ENCODE data around the gene UBE2O.

Gene UBE2O

DNA sequence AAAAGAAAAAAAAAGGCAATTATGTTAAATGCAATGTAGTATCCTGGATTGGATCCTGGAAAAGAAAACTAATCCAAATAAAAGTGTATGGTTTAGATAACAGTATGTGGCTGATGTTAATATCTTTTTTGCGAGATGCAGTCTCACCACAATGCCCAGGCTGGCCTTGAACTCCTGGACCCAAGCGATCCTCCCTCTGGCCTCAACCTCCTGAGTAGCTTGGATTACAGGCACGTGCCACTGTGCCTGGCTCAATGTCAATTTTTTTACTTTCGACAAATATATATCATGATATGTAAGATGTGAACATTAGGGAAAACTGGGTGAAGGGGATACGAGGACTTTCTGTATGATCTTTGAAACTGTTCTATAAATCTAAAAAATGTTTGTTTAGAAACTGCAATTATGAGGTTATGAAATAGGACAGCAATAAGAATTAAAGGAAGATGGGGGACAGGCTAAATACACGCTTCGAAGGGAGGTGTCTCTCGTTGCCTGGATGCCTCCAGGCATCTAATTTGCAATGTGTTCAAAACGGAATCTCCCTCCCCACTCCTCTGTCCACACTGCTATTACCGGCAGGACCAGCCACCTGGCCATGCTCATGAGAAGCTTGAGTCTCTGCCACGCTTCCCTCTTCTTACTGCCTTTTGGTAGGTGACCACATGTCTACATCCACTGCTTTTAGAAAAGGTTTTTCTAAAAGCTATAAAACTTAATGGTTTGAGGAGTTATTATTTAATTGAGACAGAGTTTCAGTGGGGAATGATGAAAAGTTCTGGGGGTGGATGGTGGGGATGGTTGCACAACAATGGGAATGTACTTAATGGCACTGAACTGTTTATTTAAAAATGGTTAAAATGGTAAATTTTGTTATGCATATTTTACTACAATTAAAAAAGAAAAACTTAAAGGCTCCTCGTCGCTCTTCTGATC, 15.2 kb downstream of the UBE2O start:
- no peak for DNase-seq

DNA sequence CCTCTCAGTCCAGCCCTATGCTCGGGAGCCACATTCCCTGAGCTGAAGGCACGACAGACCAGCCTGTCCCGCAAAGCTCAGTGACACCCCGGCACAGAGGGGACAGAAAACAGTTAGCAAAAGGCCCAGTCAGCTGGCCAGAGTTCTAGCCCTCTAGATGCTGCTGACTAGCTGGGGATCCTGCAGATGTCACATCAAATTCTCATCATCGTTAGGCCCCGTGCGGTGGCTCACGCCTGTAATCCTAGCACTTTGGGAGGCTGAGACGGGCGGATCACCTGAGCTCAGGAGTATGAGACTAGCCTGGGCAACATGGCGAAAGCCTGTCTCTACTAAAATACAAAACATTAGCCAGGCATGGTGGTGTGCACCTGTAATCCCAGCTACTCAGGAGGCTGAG, 17.2 kb downstream of the UBE2O start:
- DNase-seq, result no peak

DNA sequence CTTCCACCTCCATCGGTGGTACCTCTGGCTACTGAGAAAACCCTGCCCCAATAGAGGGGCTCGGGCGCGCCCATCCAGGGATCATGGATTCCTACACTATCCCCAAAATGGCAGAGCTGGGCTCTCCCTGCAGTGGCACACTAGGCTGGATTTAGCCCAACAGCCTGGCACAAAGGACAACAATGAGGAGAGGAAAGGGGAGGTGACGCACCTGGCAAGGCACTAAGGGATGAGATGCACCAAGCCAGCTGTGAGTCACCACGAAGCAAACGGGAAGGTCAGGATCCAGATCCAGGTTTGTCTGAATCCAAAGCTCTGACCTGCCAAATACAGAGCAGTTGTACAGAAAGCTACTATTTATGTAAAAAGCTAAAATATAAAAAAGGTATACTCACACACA, 18.1 kb downstream of the UBE2O start:
- DNase-seq, result no peak

DNA sequence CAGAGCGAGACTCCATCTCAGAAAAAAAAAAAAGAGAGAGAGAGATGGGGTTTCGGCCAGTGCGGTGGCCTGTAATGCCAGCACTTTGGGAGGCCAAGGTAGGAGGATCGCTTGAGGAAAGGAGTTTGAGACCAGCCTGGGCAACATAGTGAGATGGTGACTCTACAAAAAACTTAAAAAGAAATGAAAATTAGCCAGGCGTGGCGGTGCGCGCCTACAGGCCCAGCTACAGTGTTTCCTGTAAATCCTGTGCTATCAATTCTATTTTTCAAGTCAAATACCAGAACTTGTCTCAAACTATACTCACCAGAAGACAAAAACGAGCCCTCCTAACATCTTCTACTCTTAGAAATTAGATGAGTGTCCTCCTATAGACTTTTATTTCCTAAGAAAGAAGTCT, 19.3 kb downstream of the UBE2O start:
- no peak for DNase-seq

DNA sequence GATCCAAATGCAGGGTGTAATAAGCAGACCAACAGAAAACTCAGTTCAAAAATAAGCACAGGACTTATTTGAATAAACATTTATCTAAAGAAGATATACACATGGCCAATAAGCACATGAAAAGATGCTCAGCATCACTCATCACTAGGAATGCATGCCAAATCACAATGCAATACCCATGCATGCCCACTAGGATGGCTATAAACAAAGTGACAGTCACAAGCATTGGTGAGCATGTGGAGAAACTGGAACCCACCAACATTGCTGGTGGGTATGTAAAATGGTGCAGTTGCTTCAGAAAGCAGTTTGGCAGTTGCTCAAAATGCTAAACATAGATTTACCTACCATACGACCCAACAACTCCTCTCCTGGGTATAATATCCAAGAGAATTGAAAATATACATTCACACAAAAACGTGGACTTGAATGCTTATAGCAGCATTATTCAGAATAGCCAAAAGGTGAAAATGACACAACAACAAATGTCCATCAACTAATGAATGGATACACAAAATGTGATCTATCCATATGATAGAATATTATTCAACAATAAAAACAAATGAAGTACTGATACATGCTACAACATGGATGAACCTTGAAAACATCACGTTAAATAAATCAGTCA, 20.1 kb downstream of the UBE2O start:
- DNase-seq, result no peak

DNA sequence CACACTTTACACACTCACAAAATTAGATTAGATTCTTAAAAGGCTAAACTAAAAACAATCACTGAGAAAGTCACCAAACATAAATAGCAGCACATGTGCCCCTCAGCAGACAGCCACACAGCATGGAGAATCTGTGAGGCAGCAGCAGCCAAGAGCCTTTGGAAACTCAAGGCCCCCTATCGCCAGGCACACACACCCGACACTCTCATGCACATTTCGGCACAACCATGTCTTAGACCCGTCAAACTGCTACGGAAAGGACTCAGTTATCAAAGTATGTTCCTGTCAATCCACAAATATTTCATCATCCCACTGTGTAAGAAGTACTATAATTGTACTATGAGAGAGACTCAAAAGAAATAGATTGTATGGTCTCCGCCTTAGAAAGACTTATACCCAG, 20.9 kb downstream of the UBE2O start:
- DNase-seq, result no peak

DNA sequence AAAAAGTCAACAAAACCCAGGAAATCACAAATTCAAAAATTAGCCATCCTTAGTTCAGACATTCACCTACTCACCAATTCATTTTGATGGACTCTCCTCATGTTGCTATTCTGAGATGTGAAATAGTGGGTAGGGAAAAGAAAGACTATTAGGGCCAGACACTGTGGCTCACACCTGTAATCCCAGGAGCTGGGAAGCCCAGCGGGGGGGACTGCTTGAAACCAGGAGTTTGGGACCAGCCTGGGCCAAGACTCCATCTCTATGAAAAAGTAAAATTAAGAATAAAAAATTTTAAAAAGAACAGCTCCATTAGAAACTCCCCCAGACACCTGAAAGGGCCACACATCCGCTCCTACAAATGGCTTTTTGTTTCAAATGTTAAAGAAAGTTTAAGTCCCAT, 21.4 kb downstream of the UBE2O start:
- DNase-seq, result no peak

DNA sequence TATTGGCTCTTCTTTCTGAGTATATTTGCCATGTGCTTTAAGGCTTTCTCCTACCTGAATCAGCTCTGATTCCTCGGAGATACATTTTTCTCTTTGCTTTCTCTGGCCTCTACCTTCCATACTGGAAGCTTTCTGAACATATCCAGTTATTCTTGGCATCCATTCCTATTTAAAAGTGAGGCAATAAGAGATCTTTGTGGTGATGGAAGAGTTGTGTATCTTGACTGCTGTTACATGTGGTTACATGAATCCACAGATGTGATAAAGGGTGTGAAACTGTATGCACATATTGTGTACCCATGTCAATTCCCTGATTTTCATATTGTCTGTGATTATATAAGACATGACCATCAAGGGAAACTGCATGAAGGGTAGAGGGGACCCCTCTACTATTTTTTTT, 24.4 kb downstream of the UBE2O start:
- no peak for DNase-seq

DNA sequence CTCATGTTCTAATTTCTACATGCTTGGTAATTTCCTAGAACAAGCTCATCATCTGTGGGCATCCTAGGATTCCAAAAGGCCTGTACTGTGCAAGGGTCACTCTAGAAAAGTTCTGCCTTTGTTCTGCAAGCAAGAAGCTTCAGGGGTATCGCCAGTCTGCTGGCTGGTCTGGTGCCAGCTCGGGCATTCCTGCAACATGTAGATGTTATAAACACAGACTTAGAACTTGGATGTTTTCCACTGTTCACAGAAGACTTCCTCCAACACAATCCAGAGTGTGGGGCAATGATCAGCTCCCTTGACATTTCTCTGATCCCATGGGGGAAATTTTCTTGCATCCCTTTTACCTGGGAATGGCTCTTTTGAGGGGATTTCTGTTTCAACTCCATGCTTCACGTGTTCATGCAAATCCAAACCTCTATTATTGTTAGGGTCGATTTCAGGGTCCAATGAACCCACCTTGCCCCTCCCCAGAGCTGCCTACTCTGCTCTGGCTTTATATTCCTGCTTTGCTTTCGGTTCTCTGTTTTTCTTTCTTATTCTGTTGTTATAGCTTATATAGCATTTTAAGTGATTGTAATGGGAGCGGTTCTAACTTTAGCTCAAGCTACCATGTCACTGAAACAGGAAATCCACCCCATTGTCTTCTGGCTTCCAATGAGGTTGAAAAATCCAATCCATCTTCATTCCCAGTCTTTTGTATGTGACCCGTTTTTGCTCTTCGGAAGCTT, 25.3 kb downstream of the UBE2O start:
- DNase-seq, result no peak

DNA sequence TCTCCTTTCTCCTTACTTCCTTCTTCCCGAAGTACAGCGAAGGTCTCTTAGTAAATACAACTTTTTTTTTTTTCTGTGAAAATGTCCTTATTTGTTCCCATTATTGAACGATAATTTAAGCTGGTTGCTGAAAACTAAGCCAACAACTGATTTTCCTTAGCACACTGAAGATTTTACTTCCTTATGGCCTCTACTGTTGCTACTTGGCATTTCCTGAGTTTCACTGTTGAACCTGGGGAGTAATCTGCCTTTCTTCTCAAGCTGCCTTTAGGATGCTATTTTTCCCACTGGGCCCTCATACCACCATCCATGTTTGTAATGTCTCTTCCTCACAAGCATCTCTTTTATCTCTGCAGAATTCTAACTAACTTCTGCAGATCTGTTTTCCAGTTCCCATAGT, 26.1 kb downstream of the UBE2O start:
- DNase-seq, result no peak

DNA sequence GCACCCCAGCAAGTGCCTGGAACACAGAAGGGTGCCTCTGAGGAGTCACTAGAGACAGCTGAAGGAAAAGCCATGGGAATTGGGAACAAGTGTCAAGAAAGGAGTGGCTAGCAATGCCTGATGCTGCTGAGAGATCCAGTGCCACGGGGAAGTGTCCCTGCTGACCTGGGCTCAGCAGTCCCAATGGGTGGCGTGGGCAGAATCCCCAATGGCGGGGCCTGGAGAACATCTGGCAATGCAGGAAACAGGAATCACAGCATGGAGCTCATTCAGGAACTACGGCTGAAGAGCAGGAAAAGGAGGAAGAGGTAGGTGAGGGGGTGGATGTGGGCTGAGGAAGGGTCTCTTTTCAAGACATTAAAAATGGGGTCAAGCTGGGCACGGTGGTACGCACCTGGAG, 30.1 kb downstream of the UBE2O start:
- no peak for DNase-seq

DNA sequence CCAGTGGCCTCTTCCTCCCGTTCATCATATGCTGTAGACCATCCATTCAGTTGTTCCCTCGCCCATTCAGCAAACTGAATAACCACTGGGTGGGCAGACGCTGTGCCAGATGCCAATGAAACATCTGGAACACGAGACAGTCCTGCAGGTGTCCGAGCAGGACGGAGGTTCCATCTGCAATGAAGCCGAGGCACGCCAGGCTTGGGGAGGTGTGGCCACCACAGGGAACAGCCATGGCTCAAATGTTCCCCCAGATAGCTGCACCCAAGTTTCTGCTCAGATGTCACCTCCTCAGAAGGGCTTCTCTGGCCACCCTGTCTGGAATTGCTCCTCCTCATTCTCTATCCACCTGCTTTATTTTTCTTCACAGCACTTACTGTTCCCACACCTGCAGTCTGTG, 30.5 kb downstream of the UBE2O start:
- no peak for DNase-seq

DNA sequence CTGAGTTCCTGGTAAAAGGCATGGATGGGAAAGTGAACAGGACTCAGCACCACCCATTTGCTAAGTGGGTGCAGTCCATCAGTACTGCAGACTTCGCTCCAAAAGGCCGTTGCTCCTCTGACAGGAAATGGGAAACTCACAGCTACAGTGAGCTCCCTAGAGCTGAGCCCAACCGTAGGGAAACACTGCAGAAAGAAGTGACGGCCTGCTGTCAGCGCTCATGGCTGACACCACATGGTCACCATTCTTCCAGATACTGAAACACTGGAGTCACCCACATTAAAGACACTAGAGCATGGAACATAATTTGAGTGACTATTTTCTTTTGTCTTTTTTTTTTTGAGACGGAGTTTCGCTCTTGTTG, 31.9 kb downstream of the UBE2O start:
- no peak for DNase-seq

DNA sequence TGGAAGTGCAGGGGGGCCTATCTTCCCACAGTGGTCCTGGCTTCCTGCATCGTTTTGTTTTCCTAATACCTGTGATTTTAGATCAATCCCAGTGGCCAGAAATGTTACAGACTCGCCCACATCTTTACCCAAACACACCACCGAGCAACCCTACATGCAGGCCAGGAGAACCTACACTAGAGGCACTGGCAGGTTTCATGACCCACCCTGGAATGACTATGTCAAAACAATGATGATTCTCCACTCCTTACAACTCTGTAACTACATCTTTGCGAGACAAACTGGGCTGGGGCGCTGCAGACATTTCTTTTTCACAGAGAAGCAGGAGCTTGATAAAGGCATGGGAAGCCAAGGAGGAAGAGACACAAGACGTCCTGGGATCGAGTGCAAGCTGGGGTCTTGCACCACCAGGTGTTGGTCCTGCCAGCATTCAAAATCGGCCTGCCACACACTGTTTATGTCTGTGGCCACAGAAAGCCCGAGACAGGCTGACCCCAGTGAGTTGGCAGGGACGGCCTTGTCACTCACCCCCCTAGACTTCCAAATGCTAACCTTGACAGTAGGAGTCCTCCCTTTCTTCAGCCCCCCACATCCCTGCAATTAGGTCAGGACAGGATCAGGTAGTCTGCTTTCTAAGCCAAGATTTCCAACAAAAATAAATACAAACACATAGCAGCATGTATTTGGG, 32.5 kb downstream of the UBE2O start:
- no peak for DNase-seq

DNA sequence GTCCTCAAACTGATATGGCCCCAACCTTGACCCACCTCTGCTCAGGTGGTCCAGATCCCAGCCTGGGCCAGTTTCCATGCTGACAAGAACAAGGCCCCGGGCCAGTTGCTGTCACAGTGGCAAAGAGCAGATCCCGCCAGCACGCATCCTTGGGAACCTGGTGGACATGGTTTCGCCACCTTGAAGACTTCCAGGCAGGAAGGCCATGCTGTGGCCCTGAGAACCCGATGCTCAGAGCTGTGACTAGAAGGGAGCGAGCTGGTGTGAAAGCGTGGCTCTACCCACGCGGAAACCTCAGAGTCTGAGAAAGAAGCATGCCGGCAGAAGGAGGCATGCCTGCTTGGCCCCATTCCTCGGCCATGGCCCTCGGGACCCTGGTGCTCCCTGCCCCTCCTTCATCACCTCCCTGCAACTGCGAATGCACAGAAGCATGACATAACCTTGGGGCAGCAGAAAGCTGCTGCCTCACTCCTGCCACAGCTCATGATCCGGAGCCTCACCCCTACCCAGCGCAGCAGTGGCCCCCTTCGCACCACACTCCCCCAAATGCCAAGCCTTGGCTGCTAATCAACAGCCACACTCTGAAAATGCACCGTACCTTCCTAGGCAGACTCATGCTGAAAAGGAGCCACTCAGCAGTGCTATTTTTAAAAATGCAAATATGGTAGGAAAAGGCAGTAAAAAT, 33.2 kb downstream of the UBE2O start:
- DNase-seq, result peak; percentile 70

DNA sequence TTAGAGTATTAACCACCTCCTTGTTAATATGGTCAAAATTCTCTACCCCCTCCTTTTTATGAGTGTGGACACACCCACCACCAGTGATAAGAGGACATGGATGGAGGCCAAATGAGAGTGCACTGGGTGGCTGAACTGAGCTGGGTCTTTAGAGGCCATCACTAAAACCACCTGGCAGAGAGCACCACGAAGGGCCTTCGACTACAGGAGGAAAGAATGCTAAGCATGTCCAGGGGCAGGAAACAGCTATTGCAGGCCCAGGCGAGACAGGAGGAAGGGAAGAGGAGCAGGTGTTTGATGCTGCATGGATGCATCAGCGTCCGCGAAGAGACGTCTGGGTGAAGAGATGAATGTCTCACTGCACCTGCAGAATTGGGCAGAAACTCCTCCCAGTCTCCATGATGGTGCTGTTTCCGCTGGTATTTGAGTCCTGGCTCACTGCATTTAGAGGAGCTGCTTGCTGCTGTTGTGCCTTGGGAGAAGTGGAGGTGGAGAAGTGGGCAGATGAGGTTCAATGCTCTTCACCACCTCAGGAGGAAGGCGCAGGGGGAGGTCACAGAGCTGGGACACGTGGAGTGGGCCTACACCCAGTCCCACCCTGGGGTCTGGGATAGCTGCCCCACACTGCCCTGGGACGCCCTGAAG, 35.3 kb downstream of the UBE2O start:
- no peak for DNase-seq

DNA sequence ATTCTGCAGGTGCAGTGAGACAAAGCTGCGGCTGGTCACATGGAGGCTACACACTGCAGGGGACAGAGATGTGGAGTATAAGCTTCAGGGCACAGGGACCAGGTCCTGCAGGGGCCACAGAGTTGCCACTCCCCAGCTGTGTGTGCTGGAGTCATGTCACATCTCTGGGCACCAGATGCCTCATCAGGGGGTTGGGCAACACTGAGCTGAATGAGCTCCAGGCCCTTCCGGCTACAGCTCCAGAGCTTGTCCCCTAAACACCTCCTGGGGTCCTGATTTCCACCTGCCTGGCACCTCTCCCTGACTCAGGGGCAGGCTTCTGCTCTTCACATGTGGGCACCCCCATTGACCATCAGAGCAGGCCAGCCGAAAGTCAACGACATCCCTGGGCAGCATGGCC, 36.1 kb downstream of the UBE2O start:
- DNase-seq, result no peak

DNA sequence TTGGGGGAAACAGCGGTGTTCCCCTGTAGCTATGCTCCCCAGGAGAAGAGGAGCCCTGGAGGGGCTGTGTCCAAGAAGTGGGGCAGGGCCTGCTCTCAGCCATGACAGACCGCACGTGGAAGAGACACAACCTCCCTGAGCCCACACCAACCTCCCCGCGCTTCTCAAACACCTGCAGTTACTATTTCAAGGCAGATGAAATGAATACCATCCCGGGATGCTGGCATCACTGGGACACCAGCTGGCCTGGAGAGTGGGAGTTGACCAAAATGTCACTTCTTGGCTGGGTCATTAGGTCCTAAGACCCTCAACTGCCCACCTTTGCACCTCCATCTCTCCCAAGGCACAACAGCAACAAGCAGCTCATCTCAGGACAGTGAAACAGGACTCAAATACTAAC, 36.5 kb downstream of the UBE2O start:
- DNase-seq, result no peak

DNA sequence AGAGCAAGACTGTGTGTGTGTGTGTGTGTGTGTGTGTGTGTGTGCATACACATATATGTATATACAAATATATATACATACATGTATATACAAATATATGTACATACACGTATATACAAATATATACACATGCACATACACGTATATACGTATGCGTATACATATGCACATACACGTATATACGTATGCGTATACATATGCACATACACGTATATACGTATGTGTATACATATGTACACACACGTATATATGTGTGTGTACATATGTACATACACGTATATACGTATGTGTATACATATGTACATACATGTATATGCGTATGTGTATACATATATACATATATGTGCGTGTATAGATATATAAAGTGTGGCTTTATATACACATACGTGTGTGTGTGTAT, 37.2 kb downstream of the UBE2O start:
- no peak for DNase-seq

DNA sequence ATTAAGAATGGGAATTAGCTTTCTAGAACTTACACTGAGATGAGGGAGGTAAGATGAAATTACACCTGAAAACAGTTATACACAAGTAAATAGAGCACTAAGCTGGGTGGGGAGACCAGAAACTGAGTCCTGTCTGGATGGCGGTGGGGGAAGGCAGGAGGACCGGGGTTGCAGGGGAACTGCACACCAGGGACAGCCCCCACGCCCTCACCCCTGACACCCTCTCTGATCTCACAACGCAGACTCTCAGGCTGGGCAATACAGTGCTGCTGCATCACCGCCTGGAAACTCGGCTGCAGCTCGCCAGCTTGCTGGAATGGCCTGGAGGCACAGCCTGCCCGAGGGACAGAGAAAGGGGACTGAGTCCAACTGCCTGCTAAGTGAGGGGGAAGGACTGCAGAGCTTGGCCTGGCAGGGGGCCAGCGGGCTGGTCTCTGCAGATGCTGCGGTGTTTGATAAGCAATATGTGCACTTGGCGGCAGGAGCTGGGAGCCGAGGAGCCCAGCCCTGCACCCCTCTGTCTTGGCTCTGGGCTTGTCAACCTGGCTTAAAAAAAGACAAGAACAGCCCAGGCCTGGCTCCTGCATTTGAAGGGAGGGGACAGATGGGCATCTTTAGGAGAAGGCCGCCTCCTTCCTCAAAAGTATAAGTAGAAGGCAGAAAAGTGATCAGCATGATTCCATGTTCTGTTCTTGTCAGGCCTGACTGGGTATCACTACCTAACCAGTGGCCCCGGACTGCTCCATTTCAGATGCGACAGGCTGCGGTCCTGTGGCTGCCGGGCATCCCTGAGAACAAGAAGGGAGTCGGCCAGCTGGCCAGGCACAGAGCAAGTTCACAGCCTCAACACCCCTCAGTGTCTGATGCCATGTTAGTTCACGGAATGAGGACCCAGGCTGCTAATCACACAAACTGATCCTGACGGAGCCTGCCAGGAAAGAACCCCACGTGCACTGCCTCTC, 38.3 kb downstream of the UBE2O start:
- DNase-seq, result peak; percentile 76

DNA sequence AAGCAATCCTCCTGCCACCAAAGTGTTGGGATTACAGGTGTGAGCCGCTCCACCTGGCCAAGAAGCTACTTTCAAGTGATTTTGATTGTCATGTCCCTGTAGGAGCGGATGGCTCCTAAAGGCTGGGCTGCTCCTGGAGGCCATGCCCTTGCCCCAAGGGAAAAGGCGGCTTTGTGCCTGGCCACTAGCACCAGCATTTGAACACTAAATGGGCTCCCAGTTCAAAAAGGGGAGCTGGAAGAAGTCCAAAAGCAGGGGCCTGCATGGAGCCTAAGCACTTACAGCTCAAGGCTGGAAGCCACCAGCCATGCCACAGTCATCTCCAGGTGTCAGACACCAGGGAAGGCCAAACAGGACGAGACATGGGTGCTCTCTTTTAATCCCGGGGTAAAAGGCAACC, 41.7 kb downstream of the UBE2O start:
- no peak for DNase-seq
